Left renal pelvis (tissue), 4 donors: ENCODE data around the gene SLC25A29. TPM values are rescaled to one million over a fixed set of nuclear protein-coding genes. Genes with fewer than 3 reads are reported as not detected.
A peak's percentile ranks its signal among the peaks of the same experiment; 100 is the strongest.
"Not testable (repeated sequence)": the region's sequence is repeated elsewhere in the genome, so short reads cannot be mapped to it uniquely, and the experiment has no call there.

Experiments
- DNase-seq, 4 donors: peaks; one replicate each; pipeline ENCODE4 v3.0.0-alpha.2; 2013; ENCODE audit warnings: low read depth in 4 of 4, low spot score in 3 of 4
- polyA plus RNA-seq, 4 donors: library from polyadenylated mRNA; unstranded; fragments of 120-200 nt; gene quantifications; one replicate each; pipeline ENCODE4 v1.2.1, GENCODE V29; 2013; ENCODE audit not compliant: insufficient read length in 4 of 4

The SLC25A29 gene
- 10 to 100 TPM; 31.4 to 95.1 (median 45.7) TPM for polyA plus RNA-seq

- peak in 3 of 4 donors; percentile 79 to 82 (median 82) for DNase-seq
These were observed at the start of gene SLC25A29 for GRCh38 chr14:100306101-100306997. Gene SLC25A29, minus strand, starts transcription at chr14:100306444. Its CDS starts 212 bp downstream, at chr14:100306232.

GRCh38 chr14:100350986-100351385 lies 44.7 kb upstream of the SLC25A29 start:
- no peak for DNase-seq

GRCh38 chr14:100350276-100350926 lies 44.2 kb upstream of the SLC25A29 start:
- no peak for DNase-seq

GRCh38 chr14:100348784-100349685 lies 42.8 kb upstream of the SLC25A29 start:
- no peak for DNase-seq

- DNase-seq = no peak
These were observed 42.0 kb upstream of the SLC25A29 start for GRCh38 chr14:100348253-100348729.

- DNase-seq = no peak
These were observed 40.3 kb upstream of the SLC25A29 start for GRCh38 chr14:100346306-100347091.

GRCh38 chr14:100345711-100346110 lies 39.5 kb upstream of the SLC25A29 start:
- DNase-seq = no peak

- not testable (repeated sequence) for DNase-seq
These were observed 38.4 kb upstream of the SLC25A29 start for GRCh38 chr14:100344657-100345056.

- DNase-seq = not testable (repeated sequence)
These were observed 36.6 kb upstream of the SLC25A29 start for GRCh38 chr14:100342826-100343225.

GRCh38 chr14:100342195-100342594 lies 36.0 kb upstream of the SLC25A29 start:
- DNase-seq = no peak

GRCh38 chr14:100341301-100342031 lies 35.2 kb upstream of the SLC25A29 start:
- no peak for DNase-seq

- DNase-seq = no peak
These were observed 34.2 kb upstream of the SLC25A29 start for GRCh38 chr14:100340423-100340813.

GRCh38 chr14:100339766-100340422 lies 33.6 kb upstream of the SLC25A29 start:
- no peak for DNase-seq

GRCh38 chr14:100336618-100337530 lies 30.6 kb upstream of the SLC25A29 start:
- DNase-seq = no peak

- DNase-seq = no peak
These were observed 28.7 kb upstream of the SLC25A29 start for GRCh38 chr14:100334904-100335303.

- no peak for DNase-seq
These were observed 27.6 kb upstream of the SLC25A29 start for GRCh38 chr14:100333827-100334226.

GRCh38 chr14:100333311-100333710 lies 27.1 kb upstream of the SLC25A29 start:
- no peak for DNase-seq
